Adrenal gland (tissue), 5 donors: Measurements from ENCODE around the gene VEGFC.

Experiments used
- POLR2A ChIP-seq, 2 donors: fragments of 450-650 bp; IDR thresholded peaks; one replicate each; pipeline ENCODE4 v1.6.1; 2017; ENCODE audit warnings: antibody characterized with exemption in 2 of 2, mild to moderate bottlenecking in 2 of 2, moderate library complexity in 1 of 2
- TF ChIP-seq, protein P1 (sequence below), 6 experiments: fragments of 450-650 bp in 4 of 6; fragments of 200-600 bp in 2 of 6; sonication (generic) in 1 of 6; IDR thresholded peaks; 1 replicate in 5 of 6; 2 replicates in 1 of 6; pipeline versions ENCODE4 v1.5.1 to v1.8.0; 2016 to 2021; ENCODE audit warnings: antibody characterized with exemption in 6 of 6, mild to moderate bottlenecking in 2 of 6, moderate library complexity in 1 of 6
- donor health status: DM: no; HTN: no; CAD: no.

GRCh38 chr4:176660561-176660960, 132.2 kb downstream of the VEGFC start:
- TF ChIP-seq, protein P1, sequence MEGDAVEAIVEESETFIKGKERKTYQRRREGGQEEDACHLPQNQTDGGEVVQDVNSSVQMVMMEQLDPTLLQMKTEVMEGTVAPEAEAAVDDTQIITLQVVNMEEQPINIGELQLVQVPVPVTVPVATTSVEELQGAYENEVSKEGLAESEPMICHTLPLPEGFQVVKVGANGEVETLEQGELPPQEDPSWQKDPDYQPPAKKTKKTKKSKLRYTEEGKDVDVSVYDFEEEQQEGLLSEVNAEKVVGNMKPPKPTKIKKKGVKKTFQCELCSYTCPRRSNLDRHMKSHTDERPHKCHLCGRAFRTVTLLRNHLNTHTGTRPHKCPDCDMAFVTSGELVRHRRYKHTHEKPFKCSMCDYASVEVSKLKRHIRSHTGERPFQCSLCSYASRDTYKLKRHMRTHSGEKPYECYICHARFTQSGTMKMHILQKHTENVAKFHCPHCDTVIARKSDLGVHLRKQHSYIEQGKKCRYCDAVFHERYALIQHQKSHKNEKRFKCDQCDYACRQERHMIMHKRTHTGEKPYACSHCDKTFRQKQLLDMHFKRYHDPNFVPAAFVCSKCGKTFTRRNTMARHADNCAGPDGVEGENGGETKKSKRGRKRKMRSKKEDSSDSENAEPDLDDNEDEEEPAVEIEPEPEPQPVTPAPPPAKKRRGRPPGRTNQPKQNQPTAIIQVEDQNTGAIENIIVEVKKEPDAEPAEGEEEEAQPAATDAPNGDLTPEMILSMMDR (IDR thresholded peaks at IDR 0.05): peak in 4 of 6 experiments; percentile 21 to 34 (median 28)
- TF ChIP-seq POLR2A (IDR thresholded peaks at IDR 0.05): no peak
